GM12878 (cell line): Measurements from ENCODE around the gene BMAL1. TPM values are rescaled to one million over a fixed set of nuclear protein-coding genes. Genes with fewer than 3 reads are reported as not detected.

Experiments
- ATAC-seq: fragments of 200-7000 bp; cut with Tn5 transposase; 3 replicates; pipeline ENCODE4 v1.9.1; 2020; ENCODE audit warnings: mild to moderate bottlenecking, moderate library complexity
- BruUV-seq: library from RNA; stranded (reverse); fragments of 400-500 nt; replicated peaks from 2 replicates; lab custom pipeline; 2021; lab: Mats Ljungman, UMichigan
- CTCF ChIA-PET: fragments of 300-600 bp; sonication (Branson Sonifier 250); formaldehyde crosslinking; extraction: SDS; loops from one replicate; lab custom pipeline; 2021; ENCODE audit warnings: inconsistent platforms; lab: Yijun Ruan, JAX
- POLR2A ChIA-PET: fragments of 350-600 bp; formaldehyde crosslinking; extraction: SDS; loops from one replicate; lab custom pipeline; 2021; ENCODE audit warnings: inconsistent platforms; lab: Charles Lee
- RAD21 ChIA-PET: fragments of 300-600 bp; sonication (Branson Sonifier 250); formaldehyde crosslinking; loops from one replicate; lab custom pipeline; 2023; ENCODE audit warnings: antibody characterized with exemption; ENCODE audit not compliant: unreplicated experiment; lab: Charles Lee
- SMC1A ChIA-PET: fragments of 300-600 bp; sonication (Branson Sonifier 250); formaldehyde crosslinking; loops from one replicate; lab custom pipeline; 2023; ENCODE audit not compliant: unreplicated experiment, uncharacterized antibody; lab: Charles Lee
- DNase-seq: peaks from one replicate; pipeline ENCODE4 v3.0.0-alpha.2; 2011; ENCODE audit warnings: low read depth, low spot score
- FAIRE-seq: peaks from 3 replicates; lab custom pipeline; 2011; peaks lifted over from hg19 to GRCh38; lab: Jason Lieb, UNC
- H2AFZ ChIP-seq: 2 replicates; pipeline ENCODE4 v1.6.0; 2011; ENCODE audit warnings: low read depth, low read length, control low read depth; ENCODE audit not compliant: control insufficient read depth
- H3K27ac ChIP-seq: 2 replicates; pipeline ENCODE4 v1.5.1; 2011; ENCODE audit warnings: control low read depth; ENCODE audit not compliant: control insufficient read depth, insufficient read depth
- H3K27me3 ChIP-seq, 2 experiments: replicated peaks in 1 of 2; 2 replicates each; pipeline versions ENCODE4 v1.6.0 to v1.6.1; 2011; ENCODE audit warnings: low read length in 1 of 2; ENCODE audit not compliant: control insufficient read depth in 2 of 2, insufficient read depth in 2 of 2
- H3K36me3 ChIP-seq, 2 experiments: 2 replicates each; pipeline ENCODE4 v1.5.1; 2011; ENCODE audit warnings: low read length in 1 of 2; ENCODE audit not compliant: control insufficient read depth in 2 of 2, insufficient read depth in 2 of 2
- H3K4me1 ChIP-seq: 2 replicates; pipeline ENCODE4 v1.6.1; 2011; ENCODE audit warnings: mild to moderate bottlenecking, low read length, moderate library complexity, mixed read lengths; ENCODE audit not compliant: control insufficient read depth, insufficient read depth
- H3K4me2 ChIP-seq: 2 replicates; pipeline ENCODE4 v1.6.0; 2011; ENCODE audit warnings: control low read depth; ENCODE audit not compliant: control insufficient read depth, insufficient read depth
- H3K4me3 ChIP-seq: fragments of 200-600 bp; sonication (generic); 2 replicates; pipeline ENCODE4 v1.5.1; 2016
- H3K79me2 ChIP-seq: 2 replicates; pipeline ENCODE4 v1.6.0; 2011; ENCODE audit warnings: low read length; ENCODE audit not compliant: control insufficient read depth, insufficient read depth
- H3K9ac ChIP-seq: 2 replicates; pipeline ENCODE4 v1.8.0; 2011; ENCODE audit warnings: low read length, control low read depth, mixed read lengths; ENCODE audit not compliant: control insufficient read depth, insufficient read depth
- H3K9me3 ChIP-seq: replicated peaks from 3 replicates; pipeline ENCODE4 v1.5.1; 2011; ENCODE audit warnings: mild to moderate bottlenecking, low read length; ENCODE audit not compliant: control insufficient read depth, insufficient read depth
- H4K20me1 ChIP-seq: 2 replicates; pipeline ENCODE4 v1.6.0; 2011; ENCODE audit not compliant: control insufficient read depth, insufficient read depth
- BMI1 ChIP-seq: fragments of 450-650 bp; IDR thresholded peaks from 2 replicates; pipeline ENCODE4 v1.6.1; 2016; ENCODE audit warnings: mild to moderate bottlenecking, moderate library complexity, borderline replicate concordance
- CBX5 ChIP-seq: sonication (generic); IDR thresholded peaks from 2 replicates; pipeline ENCODE4 v1.6.1; 2016; ENCODE audit warnings: low read depth, moderate library complexity, mild to moderate bottlenecking, inconsistent platforms
- CREB1 ChIP-seq: IDR thresholded peaks from 2 replicates; pipeline ENCODE4 v1.6.1; 2012; ENCODE audit warnings: low read depth, mild to moderate bottlenecking, inconsistent platforms
- HDAC2 ChIP-seq: fragments of 200-600 bp; sonication (generic); IDR thresholded peaks from 2 replicates; pipeline ENCODE4 v1.6.1; 2017
- NR2C2 ChIP-seq: IDR thresholded peaks from 2 replicates; pipeline ENCODE4 v1.6.1; 2011; ENCODE audit warnings: borderline replicate concordance, low read depth; ENCODE audit not compliant: control insufficient read depth, insufficient read length
- PAX8 ChIP-seq: fragments of 450-650 bp; IDR thresholded peaks from 2 replicates; pipeline ENCODE4 v1.6.1; 2017; ENCODE audit warnings: mild to moderate bottlenecking, moderate library complexity
- PML ChIP-seq: IDR thresholded peaks from 2 replicates; pipeline ENCODE4 v1.6.1; 2012; ENCODE audit warnings: low read length, inconsistent platforms
- RAD21 ChIP-seq: IDR thresholded peaks from 2 replicates; pipeline ENCODE4 v1.6.1; 2011; ENCODE audit warnings: mild to moderate bottlenecking, low read depth, low read length, moderate library complexity; ENCODE audit not compliant: insufficient read depth
- RFX5 ChIP-seq: IDR thresholded peaks from 2 replicates; pipeline ENCODE4 v1.6.1; 2011; ENCODE audit warnings: low read depth, low read length, improper control_type of control experiment
- SIX5 ChIP-seq: IDR thresholded peaks from 2 replicates; pipeline ENCODE4 v1.6.1; 2011; ENCODE audit warnings: mild to moderate bottlenecking, low read depth, low read length, moderate library complexity; ENCODE audit not compliant: severe bottlenecking
- SMAD5 ChIP-seq: IDR thresholded peaks from 2 replicates; pipeline ENCODE4 v1.6.1; 2016; ENCODE audit warnings: antibody characterized with exemption, low read depth
- SPI1 ChIP-seq: IDR thresholded peaks from 2 replicates; pipeline ENCODE4 v1.6.1; 2011; ENCODE audit warnings: low read depth, mild to moderate bottlenecking, low read length, moderate library complexity, borderline replicate concordance; ENCODE audit not compliant: insufficient read depth
- SUZ12 ChIP-seq: fragments of 200-600 bp; sonication (generic); IDR thresholded peaks from one replicate; pipeline ENCODE4 v1.6.1; 2018; ENCODE audit warnings: antibody characterized with exemption, mild to moderate bottlenecking; ENCODE audit not compliant: unreplicated experiment
- TCF3 ChIP-seq: IDR thresholded peaks from 2 replicates; pipeline ENCODE4 v1.6.1; 2012; ENCODE audit warnings: low read depth, mild to moderate bottlenecking, low read length, borderline replicate concordance; ENCODE audit not compliant: insufficient read depth
- TCF7 ChIP-seq: IDR thresholded peaks from 2 replicates; pipeline ENCODE4 v1.6.1; 2014; ENCODE audit warnings: antibody characterized with exemption, borderline replicate concordance
- ZNF592 ChIP-seq: fragments of 450-650 bp; IDR thresholded peaks from 2 replicates; pipeline ENCODE4 v1.6.1; 2017; ENCODE audit warnings: mild to moderate bottlenecking, moderate library complexity
- ZSCAN29 ChIP-seq: fragments of 450-650 bp; IDR thresholded peaks from 2 replicates; pipeline ENCODE4 v1.6.1; 2017; ENCODE audit warnings: mild to moderate bottlenecking, moderate library complexity
- WGBS: methylation state at CpG from one replicate; pipeline ENCODE4 v1.1.6; 2016; ENCODE audit warnings: low lambda C conversion rate; ENCODE audit not compliant: insufficient replicate concordance, insufficient coverage; ENCODE audit errors: missing lambda C conversion rate; 5-methylcytosine and 5-hydroxymethylcytosine counted together
- in situ Hi-C: fragments of 300-500 bp; cut with MboI; formaldehyde crosslinking; loops from 9 replicates; pipeline ENCODE4 v1.14.3; 2018; ENCODE audit warnings: mixed read lengths
- intact Hi-C: fragments of 100-400 bp; cut with micrococcal nuclease; formaldehyde crosslinking; loops from one replicate; pipeline ENCODE4 v1.14.2; 2022; ENCODE audit not compliant: unreplicated experiment
- polyA plus RNA-seq, 11 experiments: library from polyadenylated mRNA; depleted of rRNA in 4 of 11; unstranded in 6 of 11; stranded (reverse) in 5 of 11; fragments of >200 nt; fragmentation: Nextera tagmentation in 4 of 11; fragmentation: Illumina TruSeq in 1 of 11; extraction: Ambion mirVana in 4 of 11; extraction: Trizol in 1 of 11; gene quantifications; 1 replicate in 1 of 11; 2 replicates in 10 of 11; pipeline versions ENCODE4 v1.2.1 to v1.2.3, GENCODE V29; 2011 to 2016; ENCODE audit warnings: inconsistent platforms in 2 of 11, missing spikeins in 2 of 11, low read depth in 1 of 11
- total RNA-seq, 4 experiments: library from RNA; depleted of rRNA in 3 of 4; stranded (reverse); fragments of >200 nt in 3 of 4; fragmentation: Illumina TruSeq in 1 of 4; extraction: Trizol in 1 of 4; gene quantifications; 2 replicates each; pipeline versions ENCODE4 v1.2.1 to v1.2.3, GENCODE V29; 2013 to 2021

BMAL1 gene
- total and polyA plus RNA-seq, 10 of the 15 experiments (the other 5 are each of a cell fraction or from before 2014, with no cell fraction given): 3.5 to 40.6 (median 13.6) TPM

GRCh38 chr11:13375798-13376197 lies 98.2 kb downstream of the BMAL1 start (continued):
- no peak for TF ChIP-seq ZNF592
- TF ChIP-seq PML: no peak
- TF ChIP-seq SUZ12: no peak
- TF ChIP-seq SMAD5: no peak

GRCh38 chr11:13376402-13376801 lies 98.8 kb downstream of the BMAL1 start:
- in situ Hi-C loops (no loop called here), intact Hi-C loops (no loop called here)
- Histone ChIP-seq H3K79me2 (no peaks in the 10 kb centered on the region), H2AFZ (no peak overlapping the region), H3K4me3 (no peak overlapping the region), H3K27me3 (no peaks in the 10 kb centered on the region), H3K9me3 (no peaks in the 10 kb centered on the region), H3K4me2 (no peak overlapping the region), H3K36me3 (peaks cover 24 to 42% of the 10 kb centered on the region in 2 experiments), H3K4me1 (no peaks in the 10 kb centered on the region), H4K20me1 (no peaks in the 10 kb centered on the region), H3K9ac (no peak overlapping the region), H3K27ac (no peak overlapping the region)
- RAD21 ChIA-PET: no interaction called here
- POLR2A ChIA-PET: no interaction called here
- DNase-seq (no peak), ATAC-seq (no peak), FAIRE-seq (no peak)
- TF ChIP-seq PML (no peak), SPI1 (no peak), BMI1 (no peak), ZSCAN29 (no peak), PAX8 (no peak), TCF7 (no peak), CREB1 (no peak), CBX5 (no peak), RFX5 (no peak), NR2C2 (no peak), RAD21 (no peak), HDAC2 (no peak), TCF3 (no peak), SIX5 (no peak)
- SMC1A ChIA-PET: interaction anchor here (2.7 kb wide), 1 partner anchor 10 kb away, joined by 7 read pairs; no protein-coding TSS in a partner anchor
- CTCF ChIA-PET: interaction anchor here (1.7 to 2.3 kb wide), 2 partner anchors 8 to 122 kb away, joined by 4 to 12 read pairs; no protein-coding TSS in a partner anchor
- 75% methylated on average over 5 of the region's 5 CpGs for WGBS
- BruUV-seq: no TSS peak
